Effector memory CD4-positive, alpha-beta T cell (primary cell): ENCODE measurements around the gene CYP46A1.

Source experiments
- DNase-seq, 3 donors: peaks; one replicate each; pipeline ENCODE4 v3.0.0-alpha.2; 2020
- H3K27ac ChIP-seq: 2 replicates; pipeline ENCODE4 v1.7.0; 2013; ENCODE audit warnings: mild to moderate bottlenecking, low read length, moderate library complexity; ENCODE audit not compliant: insufficient read depth, poor library complexity, severe bottlenecking
- H3K27me3 ChIP-seq: replicated peaks from 2 replicates; pipeline ENCODE4 v1.7.0; 2013; ENCODE audit warnings: mild to moderate bottlenecking, low read length; ENCODE audit not compliant: insufficient read depth, control insufficient read depth, poor library complexity, severe bottlenecking
- H3K36me3 ChIP-seq: 2 replicates; pipeline ENCODE4 v1.7.0; 2013; ENCODE audit warnings: mild to moderate bottlenecking, low read length, moderate library complexity; ENCODE audit not compliant: control insufficient read depth, insufficient read depth
- H3K4me1 ChIP-seq: 2 replicates; pipeline ENCODE4 v1.7.0; 2013; ENCODE audit warnings: low read length, mild to moderate bottlenecking; ENCODE audit not compliant: control insufficient read depth, insufficient read depth, poor library complexity, severe bottlenecking
- H3K4me3 ChIP-seq: 2 replicates; pipeline ENCODE4 v1.7.0; 2013; ENCODE audit warnings: low read length, low read depth, mild to moderate bottlenecking; ENCODE audit not compliant: insufficient read depth, poor library complexity, severe bottlenecking
- H3K9me3 ChIP-seq: 2 replicates; pipeline ENCODE4 v1.7.0; 2013; ENCODE audit warnings: mild to moderate bottlenecking, low read length, moderate library complexity; ENCODE audit not compliant: control insufficient read depth

The CYP46A1 gene

GRCh38 chr14:99727096-99727870, 43.2 kb downstream of the CYP46A1 start:
- no peak overlapping the region for H3K4me3 ChIP-seq

DNA sequence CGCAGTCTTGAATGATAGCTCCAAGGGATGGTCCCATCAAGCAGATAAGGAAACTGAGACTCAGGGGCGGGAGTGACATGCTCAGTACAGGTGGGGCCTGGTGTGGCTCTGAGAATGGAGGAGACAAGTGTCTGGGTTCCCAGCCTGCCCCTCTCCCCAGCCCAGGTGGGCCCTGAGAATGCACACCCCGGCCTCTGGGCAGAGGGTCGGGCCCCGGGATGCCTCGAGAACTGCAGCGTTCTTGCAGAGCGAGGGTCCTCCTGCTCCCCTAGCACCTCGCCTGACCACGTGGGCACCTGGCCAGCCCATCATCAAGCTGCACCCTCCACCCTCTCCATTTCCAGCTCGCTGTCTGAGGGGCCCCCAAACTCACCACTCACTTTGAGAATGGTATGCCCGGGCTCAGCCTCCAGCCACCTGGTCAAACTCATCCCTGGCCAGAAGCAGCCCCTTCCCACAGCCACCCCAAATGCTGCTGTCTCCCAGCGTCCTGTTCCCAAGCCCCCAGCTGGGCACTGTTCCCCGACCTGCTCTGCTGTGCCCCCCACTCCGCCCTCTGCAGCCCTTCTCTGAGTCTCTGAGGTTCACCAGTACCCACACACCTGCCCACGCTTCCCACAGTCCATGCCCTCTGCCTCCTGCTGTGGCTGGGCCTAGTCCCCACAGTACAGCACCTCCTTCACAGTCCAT, 44.3 kb downstream of the CYP46A1 start:
- Histone ChIP-seq H3K4me1 (no peaks in the 10 kb centered on the region), H3K4me3 (no peak overlapping the region), H3K9me3 (no peaks in the 10 kb centered on the region), H3K36me3 (no peaks in the 10 kb centered on the region), H3K27me3 (peaks cover 9% of the 10 kb centered on the region), H3K27ac (no peak overlapping the region)
- DNase-seq = no peak

More at GRCh38 chr14:99727096-99727870, 43.2 kb downstream of the CYP46A1 start:
- no peaks in the 10 kb centered on the region for H3K9me3 ChIP-seq
- H3K27ac ChIP-seq = no peak overlapping the region
- peaks cover 6% of the 10 kb centered on the region for H3K27me3 ChIP-seq
- no peak for DNase-seq
- no peaks in the 10 kb centered on the region for H3K4me1 ChIP-seq
- no peaks in the 10 kb centered on the region for H3K36me3 ChIP-seq

- H3K27me3 ChIP-seq = peaks cover 9% of the 10 kb centered on the region
- no peak for DNase-seq
- H3K4me1 ChIP-seq = no peaks in the 10 kb centered on the region
- H3K4me3 ChIP-seq = no peak overlapping the region
- H3K27ac ChIP-seq = no peak overlapping the region
- no peaks in the 10 kb centered on the region for H3K36me3 ChIP-seq
- no peaks in the 10 kb centered on the region for H3K9me3 ChIP-seq
Observed at GRCh38 chr14:99728981-99729451, 44.9 kb downstream of the CYP46A1 start.

GRCh38 chr14:99729991-99730875, 46.1 kb downstream of the CYP46A1 start:
- no peaks in the 10 kb centered on the region for H3K36me3 ChIP-seq
- no peak overlapping the region for H3K27ac ChIP-seq
- no peaks in the 10 kb centered on the region for H3K9me3 ChIP-seq
- H3K4me3 ChIP-seq = peak overlapping the region; percentile 25
- no peaks in the 10 kb centered on the region for H3K4me1 ChIP-seq
- peak in 2 of 3 donors; percentile 33 to 44 for DNase-seq
- H3K27me3 ChIP-seq = peaks cover 9% of the 10 kb centered on the region

- H3K4me1 ChIP-seq = no peaks in the 10 kb centered on the region
- no peak overlapping the region for H3K27ac ChIP-seq
- no peaks in the 10 kb centered on the region for H3K9me3 ChIP-seq
- no peak overlapping the region for H3K4me3 ChIP-seq
- H3K36me3 ChIP-seq = no peaks in the 10 kb centered on the region
- no peak for DNase-seq
- peaks cover 9% of the 10 kb centered on the region for H3K27me3 ChIP-seq
Observed at GRCh38 chr14:99730876-99731546, 46.9 kb downstream of the CYP46A1 start.

DNA sequence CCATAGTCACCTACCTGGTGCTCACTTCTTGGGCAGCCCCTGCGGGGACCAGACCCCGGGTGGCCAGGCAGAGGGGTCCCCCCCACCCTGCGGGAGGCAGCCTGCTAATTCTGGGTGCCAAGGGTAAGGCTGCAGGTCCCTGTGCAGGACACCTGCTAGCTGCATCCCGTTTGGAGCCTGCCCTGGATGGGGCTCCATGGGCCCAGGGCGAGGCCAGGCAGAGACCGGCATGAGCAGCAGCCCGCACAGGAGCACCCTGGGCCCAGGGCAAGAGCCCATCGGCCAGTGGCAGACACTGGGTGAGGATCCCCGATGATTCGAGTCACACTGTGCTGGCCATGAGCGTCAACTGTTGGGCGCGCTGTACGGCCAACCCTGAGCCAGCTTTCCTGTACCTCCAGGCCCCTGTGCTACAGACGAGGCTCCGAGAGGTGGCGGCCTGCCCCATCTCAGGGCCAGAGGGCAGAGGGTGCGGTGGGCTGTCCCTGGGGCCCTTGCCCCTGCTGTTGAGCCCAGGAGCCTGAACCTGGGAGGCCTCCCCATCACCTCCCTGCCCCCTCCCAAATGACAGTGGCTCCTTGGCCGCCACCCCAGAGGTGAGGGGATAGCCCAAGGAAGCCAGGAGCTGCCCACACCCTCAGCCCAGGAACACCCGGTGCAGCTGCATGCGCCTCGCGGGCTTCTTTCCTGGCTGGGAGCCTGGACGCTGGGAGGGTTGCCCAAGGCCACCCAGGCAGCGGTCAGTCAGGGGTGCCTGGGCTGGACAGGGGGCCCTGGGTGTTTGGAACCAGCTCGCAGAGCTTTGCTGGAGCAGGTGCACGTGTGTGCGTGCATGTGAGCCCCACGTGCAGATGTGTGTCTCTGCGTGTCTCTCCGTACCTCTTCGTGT, 47.7 kb downstream of the CYP46A1 start:
- Histone ChIP-seq H3K4me1 (no peaks in the 10 kb centered on the region), H3K9me3 (no peaks in the 10 kb centered on the region), H3K36me3 (no peaks in the 10 kb centered on the region), H3K27ac (no peak overlapping the region), H3K4me3 (no peak overlapping the region), H3K27me3 (peaks cover 9% of the 10 kb centered on the region)
- DNase-seq = no peak

DNA sequence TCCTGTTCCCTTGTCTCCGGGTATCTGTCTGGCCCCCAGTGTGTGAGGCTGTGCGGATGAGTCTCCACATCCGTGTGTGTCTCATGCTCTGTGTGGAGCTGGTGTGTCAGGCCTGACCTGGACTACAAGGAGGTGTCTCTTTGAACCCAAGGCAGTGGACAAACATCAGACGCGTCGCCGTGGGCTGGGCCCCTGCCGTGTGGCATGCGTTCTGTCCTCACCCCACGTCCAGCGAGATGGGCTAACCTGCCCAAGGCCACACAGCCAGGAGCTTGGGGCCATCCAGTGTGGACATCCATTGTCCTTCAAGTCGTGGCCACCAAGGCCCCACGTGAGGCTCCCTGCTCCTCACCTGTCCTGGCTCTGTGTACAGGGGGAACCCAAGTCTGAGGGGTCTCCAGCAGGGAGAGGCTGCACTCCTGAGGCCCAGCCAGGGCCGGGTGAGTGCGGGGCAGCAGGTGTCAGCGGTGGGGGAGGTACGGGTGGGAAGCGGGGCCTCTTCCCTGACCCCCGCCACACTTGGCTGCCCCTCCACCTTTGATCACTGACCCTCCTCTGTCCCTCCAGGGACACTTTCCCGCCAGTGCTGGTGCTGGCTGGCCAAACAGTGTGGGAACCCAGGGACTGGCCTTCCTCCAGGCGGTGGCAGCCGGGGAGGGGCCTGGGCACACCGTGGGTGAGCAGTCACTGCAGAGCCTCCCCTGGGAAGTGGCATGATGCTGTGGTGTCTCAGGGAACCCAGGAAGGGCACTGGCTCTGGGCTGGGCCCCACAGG, 48.5 kb downstream of the CYP46A1 start:
- H3K36me3 ChIP-seq = no peaks in the 10 kb centered on the region
- H3K9me3 ChIP-seq = no peaks in the 10 kb centered on the region
- H3K4me3 ChIP-seq = no peak overlapping the region
- H3K4me1 ChIP-seq = no peaks in the 10 kb centered on the region
- no peak for DNase-seq
- peaks cover 15% of the 10 kb centered on the region for H3K27me3 ChIP-seq
- no peak overlapping the region for H3K27ac ChIP-seq

- Histone ChIP-seq H3K4me3 (no peak overlapping the region), H3K27ac (no peak overlapping the region), H3K27me3 (peaks cover 20% of the 10 kb centered on the region)
Observed at GRCh38 chr14:99733211-99733539, 49.1 kb downstream of the CYP46A1 start.

More at GRCh38 chr14:99733211-99733539, 49.1 kb downstream of the CYP46A1 start:
- Histone ChIP-seq H3K9me3 (no peaks in the 10 kb centered on the region), H3K36me3 (no peaks in the 10 kb centered on the region), H3K4me1 (no peaks in the 10 kb centered on the region)
- no peak for DNase-seq
